HG03039 (cell line): ENCODE measurements around the gene IFIT3.

Source experiments
- ATAC-seq: cut with Tn5 transposase; IDR thresholded peaks from one replicate; pipeline ENCODE4 v1.9.1; 2021; ENCODE audit warnings: mild to moderate bottlenecking, moderate library complexity; ENCODE audit not compliant: unreplicated experiment

IFIT3 gene

GRCh38 chr10:89355394-89355931, 27.7 kb downstream of the IFIT3 start:
- ATAC-seq: no peak

- no peak for ATAC-seq
Observed at GRCh38 chr10:89357096-89357495, 29.3 kb downstream of the IFIT3 start.

- ATAC-seq: no peak
Observed at GRCh38 chr10:89357975-89358374, 30.2 kb downstream of the IFIT3 start.

GRCh38 chr10:89360157-89360556, 32.4 kb downstream of the IFIT3 start:
- ATAC-seq: no peak

- ATAC-seq: no peak
Observed at GRCh38 chr10:89362929-89363328, 35.1 kb downstream of the IFIT3 start.

GRCh38 chr10:89363729-89364442, 36.1 kb downstream of the IFIT3 start:
- ATAC-seq: no peak

GRCh38 chr10:89364531-89364930, 36.7 kb downstream of the IFIT3 start:
- ATAC-seq: no peak

GRCh38 chr10:89367529-89367928, 39.7 kb downstream of the IFIT3 start:
- ATAC-seq: no peak

- ATAC-seq: no peak
Observed at GRCh38 chr10:89368129-89368528, 40.3 kb downstream of the IFIT3 start.

GRCh38 chr10:89369156-89370105, 41.6 kb downstream of the IFIT3 start:
- ATAC-seq: no peak

GRCh38 chr10:89371079-89371478, 43.3 kb downstream of the IFIT3 start:
- ATAC-seq: no peak

- no peak for ATAC-seq
Observed at GRCh38 chr10:89371987-89372386, 44.2 kb downstream of the IFIT3 start.

- ATAC-seq: no peak
Observed at GRCh38 chr10:89373916-89374711, 46.3 kb downstream of the IFIT3 start.

- ATAC-seq: no peak
Observed at GRCh38 chr10:89374713-89375141, 46.9 kb downstream of the IFIT3 start.

GRCh38 chr10:89377705-89378637, 50.2 kb downstream of the IFIT3 start, which contains the start of gene IFIT1B:
Gene IFIT1B (plus strand): TSS chr10:89378056. CDS start chr10:89378136, 80 bp downstream.
- ATAC-seq: no peak

GRCh38 chr10:89379103-89379502, 51.3 kb downstream of the IFIT3 start:
- no peak for ATAC-seq

- ATAC-seq: no peak
Observed at GRCh38 chr10:89382757-89383156, 55.0 kb downstream of the IFIT3 start.

GRCh38 chr10:89384474-89385340, 56.9 kb downstream of the IFIT3 start:
- no peak for ATAC-seq

GRCh38 chr10:89388806-89389205, 61.0 kb downstream of the IFIT3 start:
- no peak for ATAC-seq
